Adrenal gland (tissue), 12 donors: ENCODE measurements around the gene C1QTNF5. TPM values are rescaled to one million over a fixed set of nuclear protein-coding genes. Genes with fewer than 3 reads are reported as not detected.

Source experiments
- DNase-seq, 7 donors: peaks; one replicate each; pipeline ENCODE4 v3.0.0-alpha.2; 2019 to 2020
- H3K27ac ChIP-seq, 5 donors: fragments of 200-600 bp; sonication (generic) in 4 of 5; 1 replicate in 3 of 5; 2 replicates in 2 of 5; pipeline versions ENCODE4 v1.5.1 to v1.8.0; 2016 to 2020; ENCODE audit warnings: mild to moderate bottlenecking in 1 of 5
- H3K27me3 ChIP-seq: fragments of 200-600 bp; 2 replicates; pipeline ENCODE4 v1.8.0; 2021
- H3K36me3 ChIP-seq, 2 donors: fragments of 200-600 bp; replicated peaks in 1 of 2; 1 replicate in 1 of 2; 2 replicates in 1 of 2; pipeline versions ENCODE4 v1.5.1 to v1.8.0; 2018 to 2022
- H3K4me1 ChIP-seq, 2 donors: fragments of 200-600 bp; replicated peaks in 1 of 2; 1 replicate in 1 of 2; 2 replicates in 1 of 2; pipeline versions ENCODE4 v1.5.1 to v1.8.0; 2018 to 2021
- H3K4me3 ChIP-seq, 4 donors: fragments of 200-600 bp; sonication (generic) in 3 of 4; one replicate each; pipeline ENCODE4 v1.5.1; 2016 to 2018
- H3K9me3 ChIP-seq, 3 donors: fragments of 200-600 bp; sonication (generic) in 1 of 3; replicated peaks in 1 of 3; 1 replicate in 2 of 3; 2 replicates in 1 of 3; pipeline versions ENCODE4 v1.5.1 to v1.8.0; 2016 to 2021
- POLR2A ChIP-seq, 2 donors: fragments of 450-650 bp; IDR thresholded peaks; one replicate each; pipeline ENCODE4 v1.6.1; 2017; ENCODE audit warnings: antibody characterized with exemption in 2 of 2, mild to moderate bottlenecking in 2 of 2, moderate library complexity in 1 of 2
- WGBS, 4 donors: extraction: QIAGEN DNeasy Blood & Tissue Kit in 2 of 4; methylation state at CpG; one replicate each; pipeline versions ENCODE4 v1.1.5 to v1.1.7; 2013 to 2017; 5-methylcytosine and 5-hydroxymethylcytosine counted together
- intact Hi-C, 2 donors: fragments of 100-400 bp; cut with DNase I; formaldehyde crosslinking; loops; one replicate each; pipeline versions ENCODE4 v1.14.1 to v1.15.0; 2022 to 2023
- microRNA-seq, 3 donors: library from miRNA; unstranded; fragments of <30 nt; microRNA quantifications; one replicate each; pipeline ENCODE4, GENCODE V29; 2017 to 2020
- polyA plus RNA-seq, 3 donors: library from polyadenylated mRNA; stranded (reverse); fragments of 200-250 nt in 2 of 3; fragments of 350-450 nt in 1 of 3; fragmentation: Illumina TruSeq in 1 of 3; extraction: RNeasy Lipid Tissue Mini Kit (QIAGEN cat#74804) in 1 of 3; gene quantifications; one replicate each; pipeline ENCODE4 v1.2.3, GENCODE V29; 2013 to 2014
- small RNA-seq, 2 donors: library from RNA; depleted of rRNA; stranded (forward); fragments of <200 nt; gene quantifications; one replicate each; pipeline ENCODE3, GENCODE V24; 2016
- total RNA-seq, 9 donors: library from RNA; depleted of rRNA in 4 of 9; stranded (reverse); fragments of >200 nt in 4 of 9; fragments of 120-200 nt in 1 of 9; fragmentation: NEBNext Ultra II Directional in 1 of 9; extraction: Animal tissue kit (Norgen Biotek cat#: 25700) in 1 of 9; gene quantifications; one replicate each; pipeline versions ENCODE4 v1.1.0 to v1.2.4, GENCODE V29; 2013 to 2023
- TF ChIP-seq, protein P1 (sequence below), 6 experiments: fragments of 450-650 bp in 4 of 6; fragments of 200-600 bp in 2 of 6; sonication (generic) in 1 of 6; IDR thresholded peaks; 1 replicate in 5 of 6; 2 replicates in 1 of 6; pipeline versions ENCODE4 v1.5.1 to v1.8.0; 2016 to 2021; ENCODE audit warnings: antibody characterized with exemption in 6 of 6, mild to moderate bottlenecking in 2 of 6, moderate library complexity in 1 of 6
- donor health status: healthy with polysubstance abuse.
- donor health status: Bipolar disorder and iron deficiency.
- donor health status: DM: yes; HTN: yes; CAD: no.
- donor health status: DM: no; HTN: no; CAD: no.
- donor health status: DM: no; HTN: no; CAD: no.
- donor health status: DM: yes; HTN: yes; CAD: no.

Gene C1QTNF5
- total and polyA plus RNA-seq, 12 donors, result 1.8 to 46.9 (median 20.6) TPM

DNA sequence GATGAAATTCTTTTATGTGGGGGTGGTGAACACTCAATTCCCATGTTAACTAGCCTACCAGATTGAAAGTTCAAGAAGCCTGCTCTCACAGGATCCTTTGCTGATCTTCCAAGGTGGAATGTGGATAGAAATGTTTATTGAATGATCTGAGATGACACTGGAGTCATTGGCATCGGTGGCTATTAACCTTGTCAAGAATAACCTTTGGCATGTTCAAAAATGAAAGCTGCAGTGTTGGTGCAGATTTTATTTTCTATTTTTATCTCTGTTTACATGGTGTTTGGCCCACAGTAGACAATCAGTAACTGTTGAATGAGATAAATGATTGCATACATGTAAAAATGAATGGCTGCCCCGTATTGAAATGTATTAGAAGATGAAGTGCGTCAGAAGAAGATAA lies 42.7 kb downstream of the C1QTNF5 start:
- H3K9me3 ChIP-seq, result no peaks in the 10 kb centered on the region
- no peak for TF ChIP-seq POLR2A (IDR thresholded peaks at IDR 0.05)
- TF ChIP-seq, protein P1, sequence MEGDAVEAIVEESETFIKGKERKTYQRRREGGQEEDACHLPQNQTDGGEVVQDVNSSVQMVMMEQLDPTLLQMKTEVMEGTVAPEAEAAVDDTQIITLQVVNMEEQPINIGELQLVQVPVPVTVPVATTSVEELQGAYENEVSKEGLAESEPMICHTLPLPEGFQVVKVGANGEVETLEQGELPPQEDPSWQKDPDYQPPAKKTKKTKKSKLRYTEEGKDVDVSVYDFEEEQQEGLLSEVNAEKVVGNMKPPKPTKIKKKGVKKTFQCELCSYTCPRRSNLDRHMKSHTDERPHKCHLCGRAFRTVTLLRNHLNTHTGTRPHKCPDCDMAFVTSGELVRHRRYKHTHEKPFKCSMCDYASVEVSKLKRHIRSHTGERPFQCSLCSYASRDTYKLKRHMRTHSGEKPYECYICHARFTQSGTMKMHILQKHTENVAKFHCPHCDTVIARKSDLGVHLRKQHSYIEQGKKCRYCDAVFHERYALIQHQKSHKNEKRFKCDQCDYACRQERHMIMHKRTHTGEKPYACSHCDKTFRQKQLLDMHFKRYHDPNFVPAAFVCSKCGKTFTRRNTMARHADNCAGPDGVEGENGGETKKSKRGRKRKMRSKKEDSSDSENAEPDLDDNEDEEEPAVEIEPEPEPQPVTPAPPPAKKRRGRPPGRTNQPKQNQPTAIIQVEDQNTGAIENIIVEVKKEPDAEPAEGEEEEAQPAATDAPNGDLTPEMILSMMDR (IDR thresholded peaks at IDR 0.05), result no peak
- intact Hi-C loops, result no loop called here
- WGBS, 4 donors, result 60 to 66% (median 62%) methylated on average over 3 of the region's 3 CpGs
- peaks cover 0 to 58% of the 10 kb centered on the region in 2 donors for H3K36me3 ChIP-seq
- DNase-seq, result no peak
- H3K27ac ChIP-seq, result no peak overlapping the region
- H3K27me3 ChIP-seq, result no peaks in the 10 kb centered on the region
- H3K4me1 ChIP-seq, result no peaks in the 10 kb centered on the region
- no peak overlapping the region for H3K4me3 ChIP-seq

DNA sequence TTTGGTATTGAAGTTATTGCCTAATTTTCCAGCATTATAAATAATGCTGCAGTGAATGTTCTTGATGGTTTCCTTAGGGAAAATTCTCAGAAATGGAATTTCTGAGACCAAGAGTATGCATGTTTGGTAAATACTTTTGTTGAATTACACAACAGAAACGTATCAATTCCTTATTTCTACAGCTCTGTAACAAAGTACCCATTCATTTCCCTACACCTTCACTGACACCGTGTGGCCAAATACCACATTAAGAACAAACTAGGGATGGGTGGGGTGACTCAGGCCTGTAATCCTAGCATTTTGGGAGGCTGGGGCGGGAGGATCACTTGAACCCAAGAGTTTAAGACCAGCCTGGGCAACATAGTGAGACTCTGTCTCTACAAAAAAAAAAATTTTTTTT lies 45.5 kb downstream of the C1QTNF5 start:
- TF ChIP-seq POLR2A (IDR thresholded peaks at IDR 0.05), result no peak
- TF ChIP-seq, protein P1 (IDR thresholded peaks at IDR 0.05), result no peak
- 59 to 72% (median 68%) methylated on average over 3 of the region's 3 CpGs for WGBS, 4 donors
- intact Hi-C loops, result no loop called here

DNA sequence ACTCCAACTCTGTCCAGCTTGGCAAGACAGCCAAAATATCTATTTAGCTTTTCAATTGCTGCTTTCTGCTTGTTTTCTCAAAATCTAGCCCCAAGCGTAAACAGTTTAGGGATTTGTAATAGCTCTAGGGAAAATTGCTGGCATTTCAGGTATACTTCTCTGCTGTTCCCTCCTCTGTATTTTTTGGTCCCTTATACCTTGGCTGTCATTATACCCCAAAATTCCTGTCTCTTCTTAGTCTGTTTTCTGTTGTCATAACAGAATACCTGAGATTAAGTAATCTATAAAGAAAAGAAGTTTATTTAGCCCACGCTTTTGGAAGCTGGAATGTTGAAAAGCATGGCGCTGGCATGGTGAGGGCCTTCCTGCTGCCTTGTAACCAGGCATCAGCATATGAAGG lies 47.2 kb downstream of the C1QTNF5 start:
- intact Hi-C loops, result no loop called here
- no peaks in the 10 kb centered on the region for H3K4me1 ChIP-seq
- H3K27me3 ChIP-seq, result no peaks in the 10 kb centered on the region
- peaks cover 0 to 5% (median 0%) of the 10 kb centered on the region in 3 donors for H3K9me3 ChIP-seq
- WGBS, 4 donors, result 96 to 98% (median 97%) methylated on average over 3 of the region's 3 CpGs
- no peak overlapping the region for H3K27ac ChIP-seq
- peaks cover 0 to 22% of the 10 kb centered on the region in 2 donors for H3K36me3 ChIP-seq
- H3K4me3 ChIP-seq, result no peak overlapping the region
- TF ChIP-seq, protein P1 (IDR thresholded peaks at IDR 0.05), result no peak
- TF ChIP-seq POLR2A (IDR thresholded peaks at IDR 0.05), result no peak
- DNase-seq, result no peak

More for the DNA sequence above, 45.5 kb downstream of the C1QTNF5 start:
- H3K27ac ChIP-seq, result no peak overlapping the region
- peaks cover 0 to 39% of the 10 kb centered on the region in 2 donors for H3K36me3 ChIP-seq
- H3K27me3 ChIP-seq, result no peaks in the 10 kb centered on the region
- H3K4me1 ChIP-seq, result no peaks in the 10 kb centered on the region
- H3K9me3 ChIP-seq, result peaks cover 0 to 5% (median 0%) of the 10 kb centered on the region in 3 donors
- H3K4me3 ChIP-seq, result no peak overlapping the region
- DNase-seq, result no peak

DNA sequence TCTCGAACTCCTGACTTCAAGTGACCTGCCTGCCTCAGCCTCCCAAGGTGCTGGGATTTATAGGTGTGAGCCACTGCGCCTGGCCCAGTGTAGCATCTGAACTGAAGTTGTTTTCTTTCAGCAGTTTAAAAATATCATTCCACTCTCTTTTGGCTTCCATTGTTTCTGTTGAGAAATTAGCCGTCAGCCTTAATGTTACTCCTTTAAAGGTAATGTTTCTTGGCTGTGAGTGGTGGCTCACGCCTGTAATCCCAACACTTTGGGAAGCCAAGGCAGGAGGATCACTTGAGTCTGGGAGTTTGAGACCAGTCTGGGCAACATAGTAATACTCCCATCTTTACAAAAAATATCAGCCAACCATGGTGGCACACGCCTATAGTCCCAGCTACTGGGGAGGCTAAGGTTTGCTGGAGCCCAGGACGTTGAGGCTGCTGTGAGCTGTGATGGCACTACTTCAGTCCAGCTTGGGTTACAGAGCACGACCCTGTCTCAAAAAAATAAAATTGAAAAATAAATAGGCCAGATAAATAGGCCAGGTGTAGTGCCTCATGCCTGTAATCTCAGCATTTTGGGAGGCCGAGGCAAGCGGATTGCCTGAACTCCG lies 49.7 kb downstream of the C1QTNF5 start:
- 97 to 98% (median 98%) methylated on average over 9 to 10 of the region's 10 CpGs for WGBS, 4 donors
- no peak overlapping the region for H3K27ac ChIP-seq
- H3K36me3 ChIP-seq, result peaks cover 0 to 18% of the 10 kb centered on the region in 2 donors
- TF ChIP-seq, protein P1 (IDR thresholded peaks at IDR 0.05), result no peak
- no peak for TF ChIP-seq POLR2A (IDR thresholded peaks at IDR 0.05)
- no peak overlapping the region for H3K4me3 ChIP-seq
- DNase-seq, result no peak
- intact Hi-C loops, result no loop called here
- H3K4me1 ChIP-seq, result no peaks in the 10 kb centered on the region
- H3K9me3 ChIP-seq, result peaks cover 0 to 5% (median 0%) of the 10 kb centered on the region in 3 donors
- H3K27me3 ChIP-seq, result no peaks in the 10 kb centered on the region

Small RNAs within 50 kb of the gene (microRNA-seq; reads per million reads assigned to microRNA genes)
- 0 to 0.45 (median 0) reads per million in 3 donors for gene MIR6756

Small RNAs within 50 kb of the gene (small RNA-seq; reads per million reads assigned to genes)
- gene RF01225 (0 reads per million in 2 donors), gene RNU6-262P (0 reads per million in 2 donors)

Other genes with a start within 250 kb of the C1QTNF5 start
- gene DPAGT1, start 239.0 kb downstream of the C1QTNF5 start, total RNA-seq, result 10 to 100 TPM; 34.3 to 65.5 (median 53.1) TPM
- gene DPAGT1, start 239.0 kb downstream of the C1QTNF5 start, polyA plus RNA-seq, result 10 to 100 TPM; 26.8 to 73.9 (median 33.5) TPM
- 10 to 100 TPM in 6 of 9 donors, 1 to 10 TPM in 3; 4.5 to 14.2 (median 11.5) TPM for gene C2CD2L, start 233.5 kb downstream of the C1QTNF5 start, total RNA-seq
- 10 to 100 TPM in 2 of 3 donors, 1 to 10 TPM in 1; 8.1 to 15.8 (median 10.8) TPM for gene C2CD2L, start 233.5 kb downstream of the C1QTNF5 start, polyA plus RNA-seq
- 10 to 100 TPM in 8 of 9 donors, 1 to 10 TPM in 1; 7.4 to 39.1 (median 21.4) TPM for gene HINFP, start 219.3 kb downstream of the C1QTNF5 start, total RNA-seq
- gene HINFP, start 219.3 kb downstream of the C1QTNF5 start, polyA plus RNA-seq, result 10 to 100 TPM; 15.3 to 33.6 (median 24.0) TPM
- under 1 TPM in 8 of 9 donors, not detected in 1; 0.08 to 0.60 (median 0.27) TPM for gene ABCG4, start 191.8 kb downstream of the C1QTNF5 start, total RNA-seq
- 1 to 10 TPM in 1 of 3 donors, under 1 TPM in 2; 0.20 to 1.1 (median 0.48) TPM for gene ABCG4, start 191.8 kb downstream of the C1QTNF5 start, polyA plus RNA-seq
- 10 to 100 TPM; 10.1 to 32.7 (median 29.7) TPM for gene NLRX1, start 172.2 kb downstream of the C1QTNF5 start, total RNA-seq
- gene NLRX1, start 172.2 kb downstream of the C1QTNF5 start, polyA plus RNA-seq, result 10 to 100 TPM in 1 of 3 donors, 1 to 10 TPM in 2; 5.5 to 10.1 (median 7.4) TPM
- under 1 TPM in 1 of 9 donors, not detected in 8; 0.14 TPM for gene NHERF4, start 155.4 kb downstream of the C1QTNF5 start, total RNA-seq
- under 1 TPM in 2 of 3 donors, not detected in 1; 0.17 to 0.24 TPM for gene NHERF4, start 155.4 kb downstream of the C1QTNF5 start, polyA plus RNA-seq
- 10 to 100 TPM in 7 of 9 donors, 1 to 10 TPM in 2; 5.3 to 21.9 (median 13.8) TPM for gene CBL, start 134.5 kb downstream of the C1QTNF5 start, total RNA-seq
- 10 to 100 TPM in 1 of 3 donors, 1 to 10 TPM in 2; 4.9 to 13.4 (median 6.2) TPM for gene CBL, start 134.5 kb downstream of the C1QTNF5 start, polyA plus RNA-seq
- gene MCAM, start 23.8 kb downstream of the C1QTNF5 start, total RNA-seq, result 100 to 1,000 TPM in 1 of 9 donors, 10 to 100 TPM in 8; 12.1 to 143 (median 33.7) TPM
- 10 to 100 TPM; 17.2 to 48.5 (median 30.5) TPM for gene MCAM, start 23.8 kb downstream of the C1QTNF5 start, polyA plus RNA-seq
- gene RNF26, start 6.4 kb downstream of the C1QTNF5 start, total RNA-seq, result 10 to 100 TPM in 7 of 9 donors, 1 to 10 TPM in 2; 5.2 to 28.0 (median 19.8) TPM
- 10 to 100 TPM in 2 of 3 donors, 1 to 10 TPM in 1; 9.6 to 13.0 (median 10.7) TPM for gene RNF26, start 6.4 kb downstream of the C1QTNF5 start, polyA plus RNA-seq
- gene MFRP, start 5.8 kb upstream of the C1QTNF5 start, total RNA-seq, result under 1 TPM in 1 of 9 donors, not detected in 8; under 0.01 TPM
- gene MFRP, start 5.8 kb upstream of the C1QTNF5 start, polyA plus RNA-seq, result not detected
- gene USP2, start 40.8 kb upstream of the C1QTNF5 start, total RNA-seq, result 10 to 100 TPM in 4 of 9 donors, 1 to 10 TPM in 5; 1.8 to 28.7 (median 9.6) TPM
- gene USP2, start 40.8 kb upstream of the C1QTNF5 start, polyA plus RNA-seq, result 10 to 100 TPM in 1 of 3 donors, 1 to 10 TPM in 2; 4.6 to 11.8 (median 9.1) TPM
- gene THY1, start 82.3 kb upstream of the C1QTNF5 start, total RNA-seq, result 10 to 100 TPM in 6 of 9 donors, 1 to 10 TPM in 3; 4.5 to 38.7 (median 17.2) TPM
- gene THY1, start 82.3 kb upstream of the C1QTNF5 start, polyA plus RNA-seq, result 10 to 100 TPM; 14.4 to 35.0 (median 26.2) TPM